Measurements from ENCODE around the gene SLC2A9.
"Not testable (repeated sequence)": the region's sequence is repeated elsewhere in the genome, so short reads cannot be mapped to it uniquely, and the experiment has no call there.

DNA sequence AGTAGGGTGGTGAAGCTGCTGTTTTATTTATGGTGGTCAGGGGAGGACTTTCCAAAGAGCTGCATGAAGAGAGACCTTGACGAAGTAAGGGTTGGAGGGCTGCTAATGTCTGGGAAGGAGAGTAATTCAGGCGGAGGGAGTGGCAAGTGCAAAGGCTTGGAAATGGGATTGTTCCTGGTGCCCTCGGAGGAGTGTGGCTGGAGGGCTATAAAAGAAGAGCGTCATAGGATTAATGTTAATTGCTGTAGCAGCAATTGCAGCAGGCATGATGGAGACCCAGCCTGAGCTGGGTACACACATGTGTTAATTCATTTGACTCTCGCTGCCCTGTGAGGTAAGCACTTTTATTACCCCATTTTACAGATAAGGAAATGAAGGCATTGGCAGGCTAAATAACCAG is 235.4 kb downstream of the SLC2A9 start:
- TF ChIP-seq CTCF (IDR thresholded peaks at IDR 0.05; ENCODE audit: low read depth, low read length); EZH2phosphoT487 (IDR thresholded peaks at IDR 0.05; ENCODE audit: low read depth): not testable (repeated sequence)

Measured in OCI-LY3 (cell line).